Thymus (tissue), 11 donors: ENCODE data around the gene SRRM3. TPM values are rescaled to one million over a fixed set of nuclear protein-coding genes. Genes with fewer than 3 reads are reported as not detected.
"Not testable (repeated sequence)": the region's sequence is repeated elsewhere in the genome, so short reads cannot be mapped to it uniquely, and the experiment has no call there.

Experiments
- DNase-seq, 9 donors: peaks; one replicate each; pipeline ENCODE4 v3.0.0-alpha.2; 2013; ENCODE audit warnings: low spot score in 9 of 9, low read depth in 6 of 9, missing footprints in 1 of 9
- H3K27ac ChIP-seq, 2 donors: one replicate each; pipeline ENCODE4 v1.5.1; 2013; ENCODE audit warnings: control low read depth in 1 of 2, low read depth in 1 of 2, low read length in 1 of 2, mild to moderate bottlenecking in 1 of 2, moderate library complexity in 1 of 2
- H3K27me3 ChIP-seq, 2 donors: one replicate each; pipeline ENCODE4 v1.5.1; 2013; ENCODE audit warnings: low read length in 1 of 2; ENCODE audit not compliant: control insufficient read depth in 2 of 2, insufficient read depth in 1 of 2
- H3K36me3 ChIP-seq, 2 donors: one replicate each; pipeline ENCODE4 v1.5.1; 2013; ENCODE audit warnings: low read length in 1 of 2, mild to moderate bottlenecking in 1 of 2, moderate library complexity in 1 of 2; ENCODE audit not compliant: control insufficient read depth in 2 of 2, insufficient read depth in 2 of 2
- H3K4me1 ChIP-seq, 2 donors: one replicate each; pipeline ENCODE4 v1.5.1; 2013; ENCODE audit warnings: low read length in 2 of 2; ENCODE audit not compliant: control insufficient read depth in 2 of 2, insufficient read depth in 2 of 2
- H3K4me3 ChIP-seq, 2 donors: one replicate each; pipeline ENCODE4 v1.5.1; 2013; ENCODE audit warnings: low read length in 2 of 2, control low read depth in 1 of 2, mild to moderate bottlenecking in 1 of 2
- H3K9me3 ChIP-seq, 2 donors: one replicate each; pipeline ENCODE4 v1.5.1; 2013; ENCODE audit warnings: low read length in 1 of 2, mild to moderate bottlenecking in 1 of 2; ENCODE audit not compliant: control insufficient read depth in 2 of 2, insufficient read depth in 1 of 2
- WGBS: extraction: QIAGEN DNeasy Blood & Tissue Kit; methylation state at CpG from one replicate; pipeline ENCODE4 v1.1.7; 2013; 5-methylcytosine and 5-hydroxymethylcytosine counted together
- polyA plus RNA-seq: library from polyadenylated mRNA; stranded (reverse); fragments of 200-250 nt; gene quantifications from one replicate; pipeline ENCODE4 v1.2.3, GENCODE V29; 2013
- total RNA-seq: library from RNA; stranded (reverse); fragments of 120-200 nt; gene quantifications from one replicate; pipeline ENCODE4 v1.2.4, GENCODE V29; 2013
- donor health status: healthy.

The SRRM3 gene
- total and polyA plus RNA-seq, 2 donors = 0.05 to 1.4 TPM

DNA sequence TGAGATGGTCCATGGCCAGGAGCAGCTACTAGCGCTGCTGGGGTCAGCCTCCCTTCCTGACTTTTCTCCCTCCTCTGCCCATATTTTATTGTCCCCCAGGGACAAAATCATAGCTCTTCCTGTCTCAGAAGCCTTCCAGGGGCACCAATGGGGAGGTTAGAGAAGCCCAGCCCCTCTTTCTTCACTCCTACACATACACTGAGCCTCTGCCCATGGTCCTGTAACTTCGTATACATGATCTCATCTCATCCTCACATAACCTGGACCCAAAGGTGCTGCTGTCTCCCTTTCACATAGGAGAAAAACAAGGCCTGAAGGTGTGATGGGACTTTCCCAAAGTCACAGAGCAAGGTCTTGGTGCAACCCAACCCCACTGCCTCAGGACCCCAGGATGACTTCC is 2.5 kb downstream of the SRRM3 start:
- WGBS = 81% methylated on average over 2 of the region's 2 CpGs
- H3K4me3 ChIP-seq = no peak overlapping the region
- peaks cover 0 to 21% of the 10 kb centered on the region in 2 donors for H3K27me3 ChIP-seq
- no peaks in the 10 kb centered on the region for H3K9me3 ChIP-seq
- H3K4me1 ChIP-seq = no peaks in the 10 kb centered on the region
- DNase-seq = no peak
- no peak overlapping the region for H3K27ac ChIP-seq
- no peaks in the 10 kb centered on the region for H3K36me3 ChIP-seq

DNA sequence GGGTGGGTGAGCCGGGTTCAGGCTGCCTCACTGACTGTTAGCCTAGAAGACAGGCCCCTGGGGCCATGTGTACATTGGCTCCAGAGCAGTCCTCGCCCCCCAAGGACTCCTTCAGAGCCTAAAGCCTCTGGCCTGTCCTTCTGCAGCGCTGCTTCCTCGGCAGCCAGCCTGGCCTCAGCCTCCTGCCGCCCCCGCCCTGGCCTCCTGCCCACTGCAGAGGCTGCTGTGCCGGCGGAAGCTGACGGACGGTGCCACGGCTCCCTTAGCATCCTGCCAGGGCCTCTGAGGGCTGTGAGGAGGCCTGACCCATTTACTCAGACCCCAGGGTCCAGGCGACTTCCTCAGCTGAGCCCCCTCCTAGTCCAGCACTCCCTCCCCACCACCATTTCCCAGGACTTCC is 4.9 kb downstream of the SRRM3 start:
- Histone ChIP-seq H3K36me3 (no peaks in the 10 kb centered on the region), H3K27me3 (peaks cover 0 to 13% of the 10 kb centered on the region in 2 donors), H3K4me3 (no peak overlapping the region), H3K9me3 (no peaks in the 10 kb centered on the region), H3K4me1 (no peaks in the 10 kb centered on the region), H3K27ac (no peak overlapping the region)
- WGBS = 78% methylated on average over 12 of the region's 12 CpGs
- DNase-seq = no peak

DNA sequence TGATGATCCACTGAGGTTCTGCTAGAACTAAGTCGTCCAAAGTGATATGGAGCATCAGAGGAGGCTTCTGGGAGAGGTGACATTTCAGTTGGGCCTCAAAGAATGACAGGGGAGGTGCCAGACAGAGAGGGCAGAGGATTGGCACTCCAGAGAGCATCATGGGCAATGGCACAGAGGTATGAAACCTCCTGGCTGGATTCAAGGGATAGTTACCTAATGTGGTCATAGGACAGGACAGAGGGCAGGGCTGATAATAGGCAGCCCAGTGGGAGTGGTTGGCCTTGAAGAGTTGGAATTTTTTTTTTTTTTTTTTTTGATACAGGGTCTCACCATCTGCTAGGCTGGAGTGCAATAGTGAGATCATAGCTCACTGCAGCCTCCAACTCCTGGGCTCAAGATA is 7.6 kb downstream of the SRRM3 start:
- H3K27me3 ChIP-seq = peaks cover 0 to 8% of the 10 kb centered on the region in 2 donors
- no peak overlapping the region for H3K4me3 ChIP-seq
- no peak for DNase-seq
- WGBS = 59% methylated on average over 1 of the region's 1 CpG
- no peak overlapping the region for H3K27ac ChIP-seq
- no peaks in the 10 kb centered on the region for H3K4me1 ChIP-seq
- H3K36me3 ChIP-seq = no peaks in the 10 kb centered on the region
- no peaks in the 10 kb centered on the region for H3K9me3 ChIP-seq

DNA sequence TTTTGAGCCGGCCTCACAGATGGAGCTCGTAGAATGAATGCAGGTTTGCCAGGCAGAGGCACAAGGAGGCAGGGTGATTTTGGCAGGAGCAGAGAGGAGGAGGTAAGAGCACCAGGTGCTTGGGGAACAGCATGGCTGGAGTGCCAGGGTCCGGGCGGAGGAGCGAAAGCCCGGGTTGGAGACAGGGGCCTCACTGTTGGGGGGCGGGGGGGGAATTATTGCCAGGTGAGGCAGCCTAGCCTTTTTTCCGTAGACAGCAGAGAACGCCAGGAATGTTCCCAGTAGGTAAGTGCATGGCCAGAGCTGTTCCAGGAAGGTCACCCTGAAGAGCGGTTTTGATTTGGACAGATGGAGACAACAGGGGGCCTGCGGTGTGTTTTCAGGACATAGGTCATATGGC is 9.5 kb downstream of the SRRM3 start:
- H3K4me3 ChIP-seq = no peak overlapping the region
- no peaks in the 10 kb centered on the region for H3K9me3 ChIP-seq
- 83% methylated on average over 11 of the region's 11 CpGs for WGBS
- no peak for DNase-seq
- no peak overlapping the region for H3K27ac ChIP-seq
- H3K27me3 ChIP-seq = peaks cover 0 to 14% of the 10 kb centered on the region in 2 donors
- no peaks in the 10 kb centered on the region for H3K36me3 ChIP-seq
- no peaks in the 10 kb centered on the region for H3K4me1 ChIP-seq

DNA sequence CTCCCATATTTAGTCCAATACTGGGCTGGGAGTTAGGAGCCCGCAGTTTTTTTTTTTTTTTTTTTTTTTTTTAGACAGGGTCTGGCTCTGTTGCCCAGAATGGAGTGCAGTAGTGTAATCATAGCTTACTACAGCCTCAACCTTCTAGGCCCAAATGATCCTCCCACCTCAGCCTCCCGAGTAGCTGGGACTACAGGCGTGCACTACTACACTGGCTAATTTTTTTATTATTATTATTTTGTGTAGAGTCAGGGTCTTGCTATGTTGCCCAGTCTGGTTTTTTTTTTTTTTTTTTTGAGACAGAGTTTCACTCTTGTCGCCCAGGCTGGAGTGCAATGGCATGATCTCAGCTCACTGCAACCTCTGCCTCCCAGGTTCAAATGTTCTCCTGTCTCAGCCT is 13.7 kb downstream of the SRRM3 start:
- 97% methylated on average over 4 of the region's 4 CpGs for WGBS
- H3K4me3 ChIP-seq, H3K9me3 ChIP-seq, H3K36me3 ChIP-seq, DNase-seq, H3K4me1 ChIP-seq, H3K27ac ChIP-seq: not testable (repeated sequence)
- peaks cover 0 to 41% of the 10 kb centered on the region in 2 donors for H3K27me3 ChIP-seq

DNA sequence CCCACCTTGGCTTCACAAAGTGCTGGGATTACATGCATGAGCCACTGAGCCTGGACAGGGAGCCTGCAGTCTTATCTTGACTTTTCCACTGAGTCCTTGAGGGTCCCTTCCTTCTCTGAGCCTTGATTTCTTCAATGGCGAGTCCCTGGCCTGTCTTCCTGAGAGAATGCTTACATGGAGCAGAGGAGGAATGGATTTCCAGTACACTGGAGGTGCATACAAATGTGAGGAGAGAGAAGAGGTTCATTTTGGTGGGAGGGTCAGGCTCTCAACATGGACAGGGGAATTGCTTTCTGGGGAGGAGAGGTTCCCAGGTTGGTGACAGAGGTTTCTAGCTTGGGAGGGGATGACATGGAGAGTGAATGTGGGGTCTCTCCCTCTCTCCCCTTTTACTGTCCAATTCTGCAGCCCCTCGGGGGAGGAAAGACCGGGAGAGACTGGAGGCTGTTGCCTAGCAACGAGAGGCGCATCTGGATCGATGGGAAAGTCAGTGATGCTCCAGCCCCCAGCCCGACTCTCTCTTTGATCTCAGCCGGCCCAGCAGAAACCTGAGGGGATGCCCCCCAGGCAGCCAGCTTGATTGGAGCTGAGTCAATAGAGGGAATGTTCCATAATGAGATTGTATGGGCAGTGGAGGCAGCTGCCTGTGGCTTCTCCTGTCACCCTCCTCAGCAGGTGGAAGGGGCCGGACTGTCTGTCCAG is 14.8 kb downstream of the SRRM3 start:
- DNase-seq = no peak
- Histone ChIP-seq H3K4me1 (no peaks in the 10 kb centered on the region), H3K9me3 (no peaks in the 10 kb centered on the region), H3K27ac (no peak overlapping the region), H3K27me3 (peaks cover 0 to 46% of the 10 kb centered on the region in 2 donors), H3K4me3 (no peak overlapping the region), H3K36me3 (no peaks in the 10 kb centered on the region)
- WGBS = 41% methylated on average over 9 of the region's 9 CpGs

DNA sequence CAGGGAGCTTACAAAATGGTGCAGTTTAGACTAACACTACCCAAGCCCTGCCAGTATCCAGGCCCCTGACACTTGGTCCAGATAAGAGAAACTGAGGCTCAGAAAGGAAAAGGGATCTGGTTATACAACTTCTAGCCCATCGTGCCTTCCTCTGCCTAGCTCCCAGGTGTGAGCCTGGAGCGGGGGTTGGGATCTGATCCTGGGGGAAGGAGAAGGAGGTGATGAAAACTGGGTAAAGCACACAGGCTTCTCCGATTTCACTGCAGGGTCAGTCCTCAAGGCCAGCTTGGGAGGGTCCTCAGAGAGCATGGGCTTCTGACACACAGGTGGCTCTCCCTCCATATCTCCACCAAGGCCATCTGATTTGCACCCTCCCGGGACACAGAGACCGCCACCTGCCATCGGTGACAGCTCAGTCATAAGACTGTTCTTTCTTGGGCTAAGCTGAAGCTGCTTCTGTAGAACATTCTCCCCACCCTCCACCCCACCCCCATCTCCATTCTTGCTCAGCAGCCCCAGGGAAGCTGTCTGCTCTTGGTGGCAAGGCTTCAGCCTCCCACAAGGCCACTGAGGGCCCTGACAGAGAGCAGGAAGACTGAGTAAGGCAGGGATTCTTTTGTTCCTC is 16.4 kb downstream of the SRRM3 start:
- H3K27ac ChIP-seq = no peak overlapping the region
- WGBS = 57% methylated on average over 6 of the region's 6 CpGs
- no peaks in the 10 kb centered on the region for H3K9me3 ChIP-seq
- no peak for DNase-seq
- H3K36me3 ChIP-seq = no peaks in the 10 kb centered on the region
- H3K4me3 ChIP-seq = no peak overlapping the region
- H3K27me3 ChIP-seq = peaks cover 0 to 48% of the 10 kb centered on the region in 2 donors
- H3K4me1 ChIP-seq = no peaks in the 10 kb centered on the region

DNA sequence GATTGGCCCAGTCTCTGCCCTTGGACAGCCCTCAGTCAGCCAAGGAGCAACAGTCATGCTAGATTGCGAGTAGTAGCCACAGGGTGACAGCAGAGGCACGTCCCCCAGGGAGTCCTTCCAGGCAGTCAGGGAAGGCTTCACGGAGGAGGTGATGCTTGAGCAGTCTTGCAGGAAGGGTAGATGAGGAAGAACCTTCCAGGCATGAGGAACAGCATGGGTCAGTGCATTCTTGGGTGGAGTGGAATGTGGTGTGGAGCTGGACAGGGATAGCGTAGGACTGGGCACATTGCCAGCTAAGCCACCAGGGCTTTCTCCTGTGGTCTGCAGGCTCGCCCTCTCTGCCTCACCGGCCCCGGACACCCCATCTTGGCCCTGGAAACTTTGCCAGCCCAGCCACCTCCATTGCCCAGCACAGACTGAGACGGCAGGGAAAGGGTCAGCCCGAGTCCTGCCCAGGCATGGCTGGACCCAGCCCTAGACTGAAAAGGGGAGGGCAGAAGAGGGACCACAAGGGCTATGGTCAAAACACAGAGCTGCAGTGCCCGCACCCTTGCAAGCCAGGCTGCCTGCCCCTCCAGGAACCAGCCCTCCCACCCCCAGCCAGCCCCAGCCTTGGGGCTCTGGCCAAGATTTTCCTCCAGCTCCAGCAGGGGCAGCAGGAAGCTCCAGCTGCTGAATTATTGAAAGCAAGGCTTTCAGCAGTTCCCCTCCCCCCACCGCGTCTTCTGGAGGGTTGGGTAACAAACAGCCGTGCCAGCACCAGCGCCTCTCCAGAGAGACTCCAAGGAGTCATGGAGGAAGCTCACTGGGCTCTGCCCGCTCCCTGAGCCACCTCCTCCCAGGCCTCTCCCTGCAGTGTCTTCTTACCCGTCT is 18.7 kb downstream of the SRRM3 start:
- 49% methylated on average over 16 of the region's 16 CpGs for WGBS
- DNase-seq = no peak
- peaks cover 5 to 51% of the 10 kb centered on the region in 2 donors for H3K27me3 ChIP-seq
- H3K4me1 ChIP-seq = no peaks in the 10 kb centered on the region
- no peaks in the 10 kb centered on the region for H3K36me3 ChIP-seq
- no peak overlapping the region for H3K27ac ChIP-seq
- no peaks in the 10 kb centered on the region for H3K9me3 ChIP-seq
- H3K4me3 ChIP-seq = no peak overlapping the region

DNA sequence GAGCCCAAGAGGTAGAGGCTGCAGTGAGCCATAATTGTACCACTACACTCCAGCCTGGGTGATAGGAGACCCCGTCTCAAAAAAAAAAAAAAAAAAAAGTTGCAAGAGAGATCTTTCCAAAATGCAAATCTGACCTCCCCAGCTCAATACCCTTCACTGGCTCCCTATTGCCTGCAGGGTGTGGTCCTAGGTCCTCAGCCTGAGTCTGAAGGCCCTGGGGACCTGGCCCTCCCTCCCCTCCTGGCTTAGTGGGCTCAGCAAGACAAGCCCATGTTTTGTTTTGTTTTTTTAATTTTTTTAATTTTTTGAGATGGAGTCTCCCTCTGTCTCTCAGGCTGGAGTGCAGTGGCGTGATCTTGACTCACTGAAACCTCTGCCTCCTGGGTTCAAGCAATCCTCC is 20.6 kb downstream of the SRRM3 start:
- no peaks in the 10 kb centered on the region for H3K36me3 ChIP-seq
- no peak overlapping the region for H3K27ac ChIP-seq
- H3K4me3 ChIP-seq = no peak overlapping the region
- no peaks in the 10 kb centered on the region for H3K9me3 ChIP-seq
- DNase-seq = no peak
- peaks cover 5 to 42% of the 10 kb centered on the region in 2 donors for H3K27me3 ChIP-seq
- WGBS = 93% methylated on average over 2 of the region's 2 CpGs
- H3K4me1 ChIP-seq = no peaks in the 10 kb centered on the region
